ENCODE data around the gene SLC39A8.
"Not testable (repeated sequence)": the region's sequence is repeated elsewhere in the genome, so short reads cannot be mapped to it uniquely, and the experiment has no call there.

Gene SLC39A8

DNA sequence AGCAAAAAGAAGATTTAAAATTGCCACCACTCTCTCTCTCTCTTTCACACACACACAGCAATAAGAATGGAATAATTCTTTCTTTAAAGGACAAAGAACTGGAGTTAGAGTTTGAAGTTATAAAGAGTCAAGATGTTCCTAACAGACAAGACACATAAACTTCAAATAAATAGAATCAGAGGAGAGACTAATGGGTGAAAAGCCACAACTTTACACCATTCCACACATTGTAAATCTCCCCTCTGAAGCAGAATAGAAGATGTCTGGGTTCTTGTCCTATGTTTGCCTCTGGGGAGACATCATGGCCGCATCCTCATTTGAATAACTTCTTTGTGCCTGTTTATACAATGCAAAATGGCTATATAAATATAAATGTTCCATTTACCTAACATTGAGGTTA, 39.6 kb downstream of the SLC39A8 start:
- DNase-seq (ENCODE audit: extremely low read depth in 1 of 2, low read depth in 1 of 2), result no peak

DNA sequence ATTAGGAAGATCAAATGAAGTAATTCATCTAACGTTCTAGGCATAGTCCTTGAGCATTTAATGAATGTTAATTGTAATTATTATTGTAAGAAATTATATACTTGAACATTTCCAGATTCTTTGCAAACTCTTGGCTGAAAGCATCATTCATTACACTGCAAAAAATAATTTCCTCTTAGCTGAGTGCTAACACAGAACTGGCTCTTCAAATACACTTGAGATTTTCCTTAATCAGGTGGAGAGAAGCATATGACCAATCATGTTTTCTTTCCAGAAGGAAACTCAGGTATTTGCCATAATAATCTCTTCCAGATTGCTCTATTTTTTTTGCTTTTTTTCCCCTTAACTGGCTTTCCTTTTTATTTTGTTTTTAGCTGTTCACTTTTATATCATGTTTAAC, 42.5 kb downstream of the SLC39A8 start:
- DNase-seq (ENCODE audit: extremely low read depth in 1 of 2, low read depth in 1 of 2), result no peak

DNA sequence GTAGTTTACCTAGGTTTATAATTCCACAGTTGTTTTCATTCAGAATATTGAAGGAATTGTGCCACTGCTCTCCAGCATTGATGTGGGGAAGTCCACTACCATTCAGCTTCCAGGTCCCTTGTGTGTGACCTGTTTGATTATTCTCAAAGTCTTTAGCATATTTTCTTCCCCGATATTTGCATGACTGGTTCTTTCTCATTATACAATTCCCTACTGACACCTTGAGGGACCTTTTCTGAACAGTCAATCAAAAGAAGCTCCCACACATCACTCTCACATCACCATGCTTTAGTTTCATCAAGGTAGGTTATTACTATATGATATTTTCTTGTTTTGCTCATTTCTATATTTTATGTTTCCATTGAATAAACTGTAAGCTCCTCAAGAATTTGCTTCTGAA, 44.1 kb downstream of the SLC39A8 start:
- no peak for DNase-seq (ENCODE audit: extremely low read depth in 1 of 2, low read depth in 1 of 2)

DNA sequence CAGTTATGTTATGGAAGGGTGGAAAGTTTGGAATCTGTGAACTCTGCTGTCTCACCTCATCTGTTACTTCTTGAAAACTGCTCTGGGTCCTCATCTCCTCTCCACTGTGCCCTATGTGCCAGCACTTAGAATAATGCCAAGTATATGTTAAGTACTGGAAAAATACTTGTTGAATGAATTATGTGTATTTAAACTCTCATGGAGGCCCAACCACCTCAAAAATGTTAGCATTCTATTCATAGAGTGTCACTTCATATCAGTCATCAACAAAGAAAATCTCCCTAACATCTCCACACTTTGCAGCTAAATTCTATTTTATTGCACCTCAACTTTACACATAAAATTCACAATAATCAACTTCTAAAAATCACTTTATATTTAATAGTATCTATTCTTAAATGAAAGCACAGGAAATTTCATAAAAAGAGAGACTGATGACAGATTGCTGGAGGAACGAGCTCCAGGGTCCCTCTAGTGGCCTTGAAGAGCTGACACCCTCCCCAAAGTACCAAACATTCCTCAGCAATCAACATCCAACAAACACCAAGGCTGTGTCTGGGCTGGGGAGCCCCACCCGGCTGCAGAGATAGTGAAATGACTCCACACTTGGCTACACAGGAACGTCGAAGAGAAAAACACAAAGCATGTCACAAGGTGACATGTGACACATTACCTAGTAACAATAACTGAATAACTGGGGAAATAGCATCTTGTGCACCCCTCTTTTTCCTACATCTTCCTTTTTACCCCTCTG, 45.8 kb downstream of the SLC39A8 start:
- no peak for DNase-seq (ENCODE audit: extremely low read depth in 1 of 2, low read depth in 1 of 2)

DNA sequence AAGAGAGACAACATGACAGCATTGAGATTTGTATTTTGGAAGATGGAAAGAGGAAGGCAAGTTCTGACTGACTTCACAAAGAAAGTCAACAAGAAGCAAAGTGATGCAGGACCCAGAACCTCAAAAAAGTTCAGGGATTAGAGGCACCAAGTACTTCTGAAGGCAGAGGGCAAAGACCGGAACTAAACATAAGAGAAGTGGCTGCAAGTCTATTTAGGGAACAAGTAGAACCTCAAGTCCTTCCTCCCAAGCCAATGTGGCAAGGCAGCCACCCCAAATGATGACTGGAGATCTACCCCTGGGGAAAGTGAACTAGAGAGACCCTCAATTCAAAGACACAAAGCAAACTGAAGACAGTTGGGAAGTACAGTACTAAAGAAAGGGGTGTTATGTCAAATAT, 46.6 kb downstream of the SLC39A8 start:
- no peak for DNase-seq (ENCODE audit: extremely low read depth in 1 of 2, low read depth in 1 of 2)

DNA sequence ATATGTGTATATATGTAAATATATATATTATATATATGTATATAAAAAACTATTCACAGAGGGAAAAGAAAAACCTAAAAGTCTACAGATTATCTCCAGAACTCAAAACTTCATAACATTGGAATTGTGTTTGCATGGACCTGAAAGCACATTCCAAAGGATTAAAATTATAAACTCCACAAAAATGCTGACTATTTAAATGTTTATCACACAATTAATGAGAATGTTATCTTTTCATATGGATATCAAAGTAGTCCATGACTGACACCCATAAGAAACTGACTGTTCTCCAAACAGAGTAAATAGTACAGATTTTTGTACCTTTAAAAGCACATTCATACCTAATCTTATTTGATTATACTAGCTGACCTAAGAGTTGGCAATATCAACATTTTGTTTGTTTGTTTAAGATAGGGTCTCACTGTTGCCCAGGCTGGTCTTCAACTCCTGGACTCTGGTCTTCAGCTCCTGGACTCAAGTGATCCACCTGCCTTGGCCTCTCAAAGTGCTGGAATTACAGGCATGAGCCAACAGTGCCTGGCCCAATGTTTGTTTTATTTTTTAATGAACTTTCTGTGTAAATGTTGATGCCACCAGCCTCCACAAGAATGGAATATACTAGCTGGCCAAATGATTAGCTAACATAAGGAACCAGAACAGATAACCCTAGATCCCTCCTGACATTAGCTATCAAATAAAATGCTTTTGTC, 50.0 kb downstream of the SLC39A8 start:
- no peak for DNase-seq (ENCODE audit: extremely low read depth in 1 of 2, low read depth in 1 of 2)

DNA sequence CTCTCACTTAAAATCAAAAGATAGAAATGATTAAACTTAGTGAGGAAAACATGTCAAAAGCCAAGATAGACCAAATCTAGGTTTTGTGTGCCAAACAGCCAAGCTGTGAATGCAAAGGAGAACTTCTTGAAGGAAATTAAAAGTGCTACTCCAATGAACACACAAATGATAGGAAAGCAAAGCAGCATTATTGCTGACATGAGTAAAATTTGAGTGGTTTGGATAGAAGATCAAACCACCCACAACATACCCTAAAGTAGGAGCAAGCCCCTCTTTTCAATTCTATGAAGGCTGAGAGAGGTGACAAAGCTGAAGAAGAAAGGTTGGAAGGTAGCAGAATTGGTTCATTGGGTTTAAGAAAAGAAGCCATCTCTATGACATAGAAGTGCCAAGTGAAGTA, 56.8 kb downstream of the SLC39A8 start:
- DNase-seq (ENCODE audit: extremely low read depth in 1 of 2, low read depth in 1 of 2), result no peak

DNA sequence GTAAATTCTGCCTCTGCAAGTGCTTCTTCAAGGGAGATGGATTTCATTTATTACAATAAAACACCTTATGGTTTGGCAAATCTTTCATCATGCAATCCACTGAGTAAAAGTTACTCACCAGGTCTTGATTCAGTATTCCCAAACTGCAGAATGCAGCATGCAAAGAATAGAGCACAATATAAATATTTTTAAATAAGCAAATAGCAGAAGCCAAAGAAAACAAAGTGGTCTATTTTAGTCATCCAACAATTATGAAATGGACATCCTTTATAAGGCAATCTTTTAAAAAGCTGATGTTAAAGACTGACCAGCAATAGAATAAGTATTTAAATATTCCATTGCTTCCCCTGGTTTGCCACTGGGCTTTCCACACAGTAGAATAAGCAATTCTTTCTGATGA, 59.5 kb downstream of the SLC39A8 start:
- DNase-seq (ENCODE audit: extremely low read depth in 1 of 2, low read depth in 1 of 2), result no peak

DNA sequence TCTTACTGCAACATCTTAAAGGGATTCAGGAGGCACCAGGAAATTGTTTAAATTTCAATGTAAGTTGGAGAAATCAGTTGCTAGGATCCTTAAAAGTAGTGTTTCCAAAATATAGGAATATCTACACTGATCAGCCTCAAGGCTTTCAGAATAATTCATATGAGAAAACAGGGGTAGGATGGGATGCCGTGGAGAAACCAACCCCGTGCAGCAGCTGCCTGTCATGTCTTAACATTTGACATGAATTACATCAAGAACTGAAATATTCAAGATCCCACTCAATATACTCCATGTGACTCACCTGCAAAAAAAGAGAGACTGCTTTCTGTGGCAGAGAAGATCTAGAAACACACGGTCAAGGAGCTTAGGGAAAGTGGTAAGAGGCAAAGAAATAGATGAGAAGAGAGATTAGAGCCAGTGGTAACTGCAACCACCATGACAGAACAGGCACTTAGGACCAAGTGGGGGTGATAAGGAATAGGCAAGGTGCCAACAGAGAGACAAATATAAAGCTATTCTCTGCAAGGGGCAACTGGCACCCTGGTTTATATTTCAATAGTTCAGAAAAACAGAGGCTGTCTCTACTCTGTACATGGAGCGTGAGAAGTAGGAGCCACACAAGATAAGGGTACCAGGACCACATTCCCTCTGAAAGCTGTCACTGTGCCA, 64.0 kb downstream of the SLC39A8 start:
- DNase-seq (ENCODE audit: extremely low read depth in 1 of 2, low read depth in 1 of 2), result no peak

DNA sequence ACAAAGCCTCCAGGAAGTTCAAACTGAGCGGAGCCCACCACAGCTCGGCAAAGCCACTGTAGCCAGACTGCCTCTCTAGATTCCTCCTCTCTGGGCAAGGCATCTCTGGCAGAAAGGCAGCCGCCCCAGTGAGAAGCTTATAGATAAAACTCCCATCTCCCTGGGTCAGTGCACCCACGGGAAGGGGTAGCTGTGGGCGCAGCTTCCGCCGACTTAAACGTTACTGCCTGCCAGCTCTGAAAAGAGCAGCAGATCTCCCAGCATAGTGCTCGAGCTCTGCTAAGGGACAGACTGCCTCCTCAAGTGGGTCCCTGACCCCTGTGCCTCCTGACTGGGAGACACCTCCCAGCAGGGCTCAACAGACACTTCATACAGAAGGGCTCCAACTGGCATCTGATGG, 72.0 kb downstream of the SLC39A8 start:
- not testable (repeated sequence) for DNase-seq (ENCODE audit: extremely low read depth in 1 of 2, low read depth in 1 of 2)

DNA sequence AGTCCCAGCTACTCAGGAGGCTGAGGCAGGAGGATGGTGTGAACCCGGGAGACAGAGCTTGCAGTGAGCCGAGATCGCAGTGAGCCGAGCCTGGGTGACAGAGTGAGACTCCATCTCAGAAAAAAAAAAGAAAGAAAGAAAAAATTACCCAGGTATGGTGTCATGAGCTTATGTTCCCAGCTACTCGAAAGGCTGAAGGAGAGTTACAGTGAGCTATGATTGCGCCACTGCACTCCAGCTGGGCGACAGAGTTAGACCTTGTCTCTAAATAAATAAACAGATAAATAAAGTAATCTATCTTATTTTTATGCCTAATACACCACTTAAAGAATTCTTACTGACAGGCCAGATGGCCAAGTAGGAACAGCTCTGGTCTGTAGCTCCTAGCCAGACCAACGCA, 73.0 kb downstream of the SLC39A8 start:
- DNase-seq (ENCODE audit: extremely low read depth in 1 of 2, low read depth in 1 of 2), result no peak

DNA sequence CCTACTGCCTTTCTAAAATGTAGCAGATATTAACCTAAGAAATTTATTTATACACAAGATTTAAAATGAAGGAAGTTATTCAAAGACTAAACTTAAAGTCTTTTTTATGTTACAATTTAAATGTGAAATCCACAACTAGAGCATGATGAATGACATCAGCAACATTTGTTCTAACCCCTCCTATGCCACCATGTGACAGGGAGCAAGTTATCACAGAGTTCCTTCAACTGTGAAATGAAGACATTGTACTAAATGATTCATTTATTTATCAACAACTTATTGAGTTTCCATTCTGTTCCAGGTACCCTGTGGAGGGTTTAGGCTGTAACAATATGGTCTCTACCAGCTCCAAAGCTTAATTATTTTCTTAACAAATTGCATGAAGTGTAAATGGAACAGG, 76.9 kb downstream of the SLC39A8 start:
- DNase-seq (ENCODE audit: extremely low read depth in 1 of 2, low read depth in 1 of 2), result no peak

DNA sequence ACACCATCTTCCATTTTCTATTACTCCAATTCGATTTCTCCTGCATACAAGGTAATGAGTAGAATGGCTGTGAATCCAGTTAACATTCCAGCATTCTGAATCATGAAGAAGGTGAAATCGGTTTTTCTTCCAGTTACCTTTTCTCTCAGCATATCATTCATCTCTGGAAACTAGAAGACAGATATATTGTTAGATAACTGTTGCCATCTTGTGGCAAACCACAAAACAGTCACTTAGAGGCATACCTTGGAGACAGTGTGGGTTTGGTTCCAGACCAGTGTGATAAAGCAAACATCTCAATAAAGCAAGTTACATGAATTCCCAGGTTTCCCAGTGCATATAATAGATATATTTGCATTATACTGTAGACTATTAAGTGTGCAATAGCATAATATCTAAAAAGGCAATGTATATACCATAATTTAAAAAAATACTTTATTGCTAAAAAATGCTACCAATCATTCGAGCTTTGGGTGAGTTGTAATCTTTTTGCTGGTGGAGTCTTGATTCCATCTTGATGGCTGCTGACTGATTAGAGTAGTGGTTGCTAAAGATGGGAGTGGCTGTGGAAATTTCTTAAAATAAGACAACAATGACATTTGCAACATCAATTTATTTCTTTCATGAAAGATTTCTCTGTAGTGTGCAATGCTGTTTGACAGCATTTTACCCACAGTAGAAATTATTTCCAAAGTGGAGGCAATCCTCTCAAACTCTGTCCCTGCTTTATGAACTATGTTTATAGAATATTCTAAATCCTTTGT, 82.1 kb downstream of the SLC39A8 start:
- no peak for DNase-seq (ENCODE audit: extremely low read depth in 1 of 2, low read depth in 1 of 2)

DNA sequence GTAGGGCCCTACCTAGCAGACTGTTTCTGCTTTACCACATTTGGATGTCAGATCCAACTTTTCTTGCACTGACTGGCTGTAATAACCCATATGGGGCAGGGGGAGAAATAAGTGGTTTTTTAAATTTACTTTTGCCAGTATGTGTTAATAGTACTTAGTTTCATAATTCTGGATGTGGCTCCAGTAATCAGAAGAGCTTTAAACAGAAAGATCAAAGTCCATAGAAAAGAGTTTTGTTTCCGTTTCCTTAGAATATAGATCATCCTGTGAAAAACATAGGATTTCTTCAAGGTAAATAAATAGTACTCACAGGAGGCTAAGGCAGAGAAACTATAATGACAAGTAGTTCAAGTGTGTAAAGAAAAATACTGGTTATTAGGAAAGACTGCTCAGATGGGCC, 85.6 kb downstream of the SLC39A8 start:
- no peak for DNase-seq (ENCODE audit: extremely low read depth in 1 of 2, low read depth in 1 of 2)

DNA sequence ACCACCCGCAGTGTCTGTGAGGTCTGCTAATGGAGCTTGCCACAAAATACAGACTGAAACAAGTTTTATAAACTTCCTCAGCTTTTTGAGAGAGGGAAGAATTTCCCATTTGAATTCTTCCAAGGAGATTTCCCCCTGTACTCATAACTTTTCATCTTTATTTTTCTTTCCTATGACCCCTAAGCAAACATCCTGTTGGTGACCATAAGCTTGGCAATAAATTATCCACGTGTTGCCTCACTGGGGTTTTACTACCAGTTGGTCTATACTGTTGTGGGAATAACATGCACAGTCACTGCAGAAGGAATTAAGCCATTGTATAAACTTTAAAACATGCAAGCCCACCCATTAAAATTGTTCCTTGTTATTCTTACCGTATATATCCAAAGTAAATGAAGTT, 86.2 kb downstream of the SLC39A8 start:
- no peak for DNase-seq (ENCODE audit: extremely low read depth in 1 of 2, low read depth in 1 of 2)

DNA sequence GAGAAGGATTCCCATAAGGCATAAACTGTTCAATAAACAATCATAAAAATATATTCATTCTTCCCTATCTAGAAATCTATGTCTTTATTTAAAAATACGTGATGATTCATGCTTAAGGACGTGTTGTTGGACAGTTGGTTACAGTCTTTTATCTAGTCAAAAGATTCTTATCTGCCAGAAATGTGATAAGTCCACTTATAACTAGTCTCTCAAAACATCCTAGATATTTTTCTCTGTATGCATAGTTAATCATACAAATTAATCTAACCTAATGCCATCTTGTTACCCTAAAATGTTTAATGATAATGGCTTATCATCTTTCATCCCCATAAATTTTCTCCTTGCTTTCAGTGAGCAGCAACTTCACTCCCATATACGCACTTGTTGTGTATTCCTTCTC, 89.0 kb downstream of the SLC39A8 start:
- no peak for DNase-seq (ENCODE audit: extremely low read depth in 1 of 2, low read depth in 1 of 2)

DNA sequence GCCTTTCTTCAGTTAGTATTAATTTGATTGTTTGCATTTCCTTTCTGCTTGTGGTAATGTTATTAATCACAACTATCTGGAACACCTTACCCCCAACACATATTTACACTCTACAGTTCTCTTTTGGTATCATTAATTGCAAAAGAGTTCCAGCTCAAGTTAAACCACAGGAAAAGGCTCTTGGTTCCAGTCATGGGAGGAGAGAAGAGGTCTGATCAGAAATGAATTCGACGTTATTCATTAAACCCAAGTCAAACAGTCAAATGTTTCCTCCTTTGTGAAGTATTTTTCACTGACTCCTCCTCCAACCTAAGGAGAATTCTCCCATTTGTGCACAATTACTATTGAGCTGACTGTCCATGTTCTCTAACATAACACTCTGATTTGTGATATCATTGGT, 91.4 kb downstream of the SLC39A8 start:
- no peak for DNase-seq (ENCODE audit: extremely low read depth in 1 of 2, low read depth in 1 of 2)

DNA sequence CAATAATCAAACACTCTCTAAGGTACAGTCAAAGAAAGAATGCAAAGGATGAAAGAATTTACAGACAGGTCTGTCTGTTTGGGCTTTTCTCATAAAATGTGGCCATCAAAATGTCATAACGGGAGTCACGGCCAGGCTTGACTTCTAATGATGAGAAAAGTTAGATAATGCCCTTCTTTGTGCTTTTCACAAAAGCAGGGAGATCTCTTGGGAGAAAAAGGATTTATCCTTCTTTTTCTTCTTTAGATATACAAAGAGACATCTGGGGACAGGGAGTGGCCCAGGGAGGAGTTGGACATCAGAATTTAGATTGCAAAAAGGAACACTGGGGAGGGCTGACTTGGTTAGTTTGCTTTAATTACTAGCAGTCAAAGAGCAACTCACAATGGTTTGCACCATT, 93.1 kb downstream of the SLC39A8 start:
- no peak for DNase-seq (ENCODE audit: extremely low read depth in 1 of 2, low read depth in 1 of 2)

DNA sequence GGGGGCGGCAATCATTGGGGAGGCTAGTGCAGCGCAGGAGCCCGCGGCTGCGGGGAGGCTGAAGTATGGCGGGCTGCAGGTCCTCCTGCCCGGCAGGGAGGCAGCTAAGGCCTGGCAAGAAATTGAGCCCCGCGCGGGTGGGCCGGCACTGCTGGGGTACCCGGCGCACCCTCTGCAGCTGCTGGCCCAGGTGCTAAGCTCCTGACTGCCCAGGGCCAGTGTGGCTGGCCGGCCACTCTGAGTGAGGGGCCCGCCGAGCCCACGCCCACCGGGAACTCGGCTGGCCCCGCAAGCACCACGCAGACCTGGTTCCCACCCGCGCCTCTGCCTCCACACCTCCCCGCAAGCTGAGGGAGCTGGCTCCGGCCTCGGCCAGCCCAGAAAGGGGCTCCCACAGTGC, 94.9 kb downstream of the SLC39A8 start:
- no peak for DNase-seq (ENCODE audit: extremely low read depth in 1 of 2, low read depth in 1 of 2)

DNA sequence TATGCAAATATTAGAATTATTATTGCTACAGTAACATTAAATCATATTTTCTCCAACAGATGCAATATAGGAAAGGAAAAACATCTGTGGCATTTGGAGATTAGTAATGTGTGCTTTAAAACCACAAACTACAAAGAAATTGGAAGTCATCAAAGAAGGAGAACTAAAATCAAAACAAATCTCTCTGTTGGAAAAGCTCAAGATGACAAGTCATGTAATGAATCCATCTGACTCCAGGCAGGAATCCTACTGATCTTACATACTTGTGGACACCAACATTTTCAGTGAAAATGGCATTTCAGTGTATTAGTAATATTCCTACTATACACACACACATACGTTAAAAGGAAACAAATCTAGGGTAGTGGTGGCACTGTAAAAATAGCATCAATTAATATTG, 98.2 kb downstream of the SLC39A8 start:
- no peak for DNase-seq (ENCODE audit: extremely low read depth in 1 of 2, low read depth in 1 of 2)

DNA sequence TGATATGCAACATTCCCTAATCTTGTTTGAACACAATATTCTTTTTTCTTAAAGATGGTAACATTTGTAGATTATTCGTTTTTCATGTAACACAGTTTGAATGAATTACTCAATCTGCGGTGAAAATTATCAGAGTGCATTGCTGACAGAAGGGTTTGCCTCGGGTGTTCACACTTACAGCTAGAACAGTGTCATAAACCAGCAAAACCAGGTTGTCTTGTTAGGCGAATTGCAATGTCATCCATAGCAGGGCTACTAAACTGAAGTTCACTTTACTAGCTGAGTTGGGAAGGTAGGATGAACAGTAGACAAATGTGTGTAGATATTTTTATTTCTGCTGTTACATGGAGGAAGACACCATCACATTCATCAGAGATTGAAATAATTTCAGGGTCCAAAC, 98.9 kb downstream of the SLC39A8 start:
- no peak for DNase-seq (ENCODE audit: extremely low read depth in 1 of 2, low read depth in 1 of 2)
